Hepatocyte (in vitro differentiated cells): ENCODE results near the gene STX8. TPM values are rescaled to one million over a fixed set of nuclear protein-coding genes. Genes with fewer than 3 reads are reported as not detected.

Experiments
- DNase-seq: peaks from one replicate; pipeline ENCODE4 v3.0.0-alpha.2; 2016; ENCODE audit warnings: low spot score
- H2AFZ ChIP-seq: fragments of 200-600 bp; sonication (generic); 2 replicates; pipeline ENCODE4 v1.6.0; 2016; ENCODE audit warnings: antibody characterized with exemption, mild to moderate bottlenecking
- H3K27ac ChIP-seq: fragments of 200-600 bp; sonication (generic); 2 replicates; pipeline ENCODE4 v1.5.1; 2016; ENCODE audit warnings: mild to moderate bottlenecking
- H3K27me3 ChIP-seq: fragments of 200-600 bp; sonication (generic); 2 replicates; pipeline ENCODE4 v1.6.1; 2016
- H3K36me3 ChIP-seq: fragments of 200-600 bp; sonication (generic); replicated peaks from 2 replicates; pipeline ENCODE4 v1.5.1; 2016; ENCODE audit warnings: low read depth; ENCODE audit not compliant: insufficient read depth
- H3K4me1 ChIP-seq: fragments of 200-600 bp; sonication (generic); 2 replicates; pipeline ENCODE4 v1.5.1; 2016; ENCODE audit warnings: mild to moderate bottlenecking, moderate library complexity; ENCODE audit not compliant: insufficient read depth
- H3K4me2 ChIP-seq: fragments of 200-600 bp; sonication (generic); 2 replicates; pipeline ENCODE4 v1.6.0; 2016
- H3K4me3 ChIP-seq: fragments of 200-600 bp; sonication (generic); 2 replicates; pipeline ENCODE4 v1.5.1; 2016; ENCODE audit warnings: mild to moderate bottlenecking
- H3K79me2 ChIP-seq: fragments of 200-600 bp; sonication (generic); 2 replicates; pipeline ENCODE4 v1.6.0; 2017; ENCODE audit warnings: mild to moderate bottlenecking
- H3K9me2 ChIP-seq: fragments of 200-600 bp; sonication (generic); replicated peaks from 2 replicates; pipeline ENCODE4 v1.6.0; 2017; ENCODE audit warnings: mild to moderate bottlenecking; ENCODE audit not compliant: insufficient read depth
- H3K9me3 ChIP-seq: fragments of 200-600 bp; sonication (generic); 2 replicates; pipeline ENCODE4 v1.5.1; 2016; ENCODE audit warnings: low read depth, mild to moderate bottlenecking
- H4K20me1 ChIP-seq: fragments of 200-600 bp; sonication (generic); 2 replicates; pipeline ENCODE4 v1.6.0; 2016; ENCODE audit warnings: mild to moderate bottlenecking; ENCODE audit not compliant: insufficient read depth, poor library complexity, severe bottlenecking
- EZH2 ChIP-seq: fragments of 200-600 bp; sonication (generic); IDR thresholded peaks from 2 replicates; pipeline ENCODE4 v1.6.1; 2016; ENCODE audit warnings: antibody characterized with exemption, mild to moderate bottlenecking, borderline replicate concordance
- EZH2phosphoT487 ChIP-seq: fragments of 200-600 bp; sonication (generic); IDR thresholded peaks from one replicate; pipeline ENCODE4 v1.6.1; 2018; ENCODE audit warnings: antibody characterized with exemption, mild to moderate bottlenecking, low read depth, moderate library complexity; ENCODE audit not compliant: unreplicated experiment, severe bottlenecking
- WGBS: methylation state at CpG from one replicate; pipeline ENCODE4 v1.1.6; 2016; ENCODE audit warnings: low lambda C conversion rate; ENCODE audit errors: missing lambda C conversion rate; 5-methylcytosine and 5-hydroxymethylcytosine counted together
- polyA plus RNA-seq: library from polyadenylated mRNA; unstranded; fragments of >200 nt; fragmentation: Nextera tagmentation; extraction: Ambion mirVana; gene quantifications from 2 replicates; pipeline ENCODE4 v1.2.1, GENCODE V29; 2016
- total RNA-seq: library from RNA; depleted of rRNA; stranded (reverse); fragments of >200 nt; gene quantifications from 2 replicates; pipeline ENCODE4 v1.2.3, GENCODE V29; 2014
- TF ChIP-seq, protein P1 (sequence below): fragments of 200-600 bp; sonication (generic); IDR thresholded peaks from 2 replicates; pipeline ENCODE4 v1.5.1; 2016; ENCODE audit warnings: antibody characterized with exemption, mild to moderate bottlenecking; ENCODE audit not compliant: poor library complexity

Gene STX8
- total and polyA plus RNA-seq, 2 experiments from 2014 or later = 40.6 to 64.7 TPM

DNA sequence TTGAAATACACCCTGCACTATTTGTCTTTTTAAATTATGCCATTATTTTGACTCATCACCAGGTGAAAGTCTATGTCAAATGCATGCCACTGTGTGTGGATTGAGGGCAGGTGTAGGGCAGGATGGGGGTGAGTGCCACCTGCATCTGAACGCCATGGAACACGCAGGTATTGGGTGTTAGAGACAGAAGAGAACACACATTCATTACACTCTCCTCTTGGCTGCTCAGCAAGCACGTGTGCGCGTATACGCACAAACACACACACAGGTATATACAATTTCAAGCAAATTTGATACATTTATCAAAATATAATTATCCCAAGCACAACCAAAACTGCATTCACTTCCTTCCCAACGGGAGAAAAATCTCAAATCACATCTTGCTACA lies 285.4 kb downstream of the STX8 start:
- no peak overlapping the region for H2AFZ ChIP-seq
- no peaks in the 10 kb centered on the region for H3K36me3 ChIP-seq
- 94% methylated on average over 7 of the region's 7 CpGs for WGBS
- H3K4me2 ChIP-seq = no peak overlapping the region
- no peak for DNase-seq
- peaks cover 7% of the 10 kb centered on the region for H3K4me1 ChIP-seq
- no peaks in the 10 kb centered on the region for H3K27me3 ChIP-seq
- H3K9me2 ChIP-seq = no peaks in the 10 kb centered on the region
- no peak overlapping the region for H3K4me3 ChIP-seq
- no peak for TF ChIP-seq EZH2phosphoT487
- TF ChIP-seq, protein P1, sequence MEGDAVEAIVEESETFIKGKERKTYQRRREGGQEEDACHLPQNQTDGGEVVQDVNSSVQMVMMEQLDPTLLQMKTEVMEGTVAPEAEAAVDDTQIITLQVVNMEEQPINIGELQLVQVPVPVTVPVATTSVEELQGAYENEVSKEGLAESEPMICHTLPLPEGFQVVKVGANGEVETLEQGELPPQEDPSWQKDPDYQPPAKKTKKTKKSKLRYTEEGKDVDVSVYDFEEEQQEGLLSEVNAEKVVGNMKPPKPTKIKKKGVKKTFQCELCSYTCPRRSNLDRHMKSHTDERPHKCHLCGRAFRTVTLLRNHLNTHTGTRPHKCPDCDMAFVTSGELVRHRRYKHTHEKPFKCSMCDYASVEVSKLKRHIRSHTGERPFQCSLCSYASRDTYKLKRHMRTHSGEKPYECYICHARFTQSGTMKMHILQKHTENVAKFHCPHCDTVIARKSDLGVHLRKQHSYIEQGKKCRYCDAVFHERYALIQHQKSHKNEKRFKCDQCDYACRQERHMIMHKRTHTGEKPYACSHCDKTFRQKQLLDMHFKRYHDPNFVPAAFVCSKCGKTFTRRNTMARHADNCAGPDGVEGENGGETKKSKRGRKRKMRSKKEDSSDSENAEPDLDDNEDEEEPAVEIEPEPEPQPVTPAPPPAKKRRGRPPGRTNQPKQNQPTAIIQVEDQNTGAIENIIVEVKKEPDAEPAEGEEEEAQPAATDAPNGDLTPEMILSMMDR = no peak
- no peak for TF ChIP-seq EZH2
- no peak overlapping the region for H3K27ac ChIP-seq
- H3K79me2 ChIP-seq = no peaks in the 10 kb centered on the region
- H4K20me1 ChIP-seq = no peaks in the 10 kb centered on the region
- no peaks in the 10 kb centered on the region for H3K9me3 ChIP-seq

DNA sequence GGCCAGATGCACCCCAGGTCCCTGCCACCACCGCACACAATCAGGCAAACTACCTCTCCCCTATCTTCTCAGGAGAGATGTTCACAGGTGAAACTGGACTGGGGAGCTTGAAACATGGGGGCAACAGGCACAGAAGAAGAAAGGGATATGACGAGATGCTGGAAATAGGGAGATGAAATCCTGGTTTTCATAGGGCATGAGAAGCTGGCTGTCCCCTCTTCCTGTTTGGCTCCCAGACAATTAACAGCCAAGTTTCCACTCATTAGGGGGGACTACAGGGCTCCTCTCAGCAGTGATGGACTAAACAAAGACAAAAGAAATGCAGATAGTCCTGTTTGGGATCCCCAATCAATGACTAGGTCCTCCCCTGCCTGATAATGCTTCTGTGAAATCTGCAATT lies 288.3 kb downstream of the STX8 start:
- no peaks in the 10 kb centered on the region for H3K27me3 ChIP-seq
- no peaks in the 10 kb centered on the region for H3K79me2 ChIP-seq
- no peaks in the 10 kb centered on the region for H3K36me3 ChIP-seq
- H3K27ac ChIP-seq = no peak overlapping the region
- H3K9me2 ChIP-seq = no peaks in the 10 kb centered on the region
- H4K20me1 ChIP-seq = no peaks in the 10 kb centered on the region
- no peaks in the 10 kb centered on the region for H3K4me1 ChIP-seq
- no peak overlapping the region for H3K4me3 ChIP-seq
- TF ChIP-seq, protein P1 = no peak
- TF ChIP-seq EZH2 (no peak), EZH2phosphoT487 (no peak)
- no peak overlapping the region for H2AFZ ChIP-seq
- no peaks in the 10 kb centered on the region for H3K9me3 ChIP-seq
- 89% methylated on average over 2 of the region's 2 CpGs for WGBS
- DNase-seq = no peak
- no peak overlapping the region for H3K4me2 ChIP-seq

DNA sequence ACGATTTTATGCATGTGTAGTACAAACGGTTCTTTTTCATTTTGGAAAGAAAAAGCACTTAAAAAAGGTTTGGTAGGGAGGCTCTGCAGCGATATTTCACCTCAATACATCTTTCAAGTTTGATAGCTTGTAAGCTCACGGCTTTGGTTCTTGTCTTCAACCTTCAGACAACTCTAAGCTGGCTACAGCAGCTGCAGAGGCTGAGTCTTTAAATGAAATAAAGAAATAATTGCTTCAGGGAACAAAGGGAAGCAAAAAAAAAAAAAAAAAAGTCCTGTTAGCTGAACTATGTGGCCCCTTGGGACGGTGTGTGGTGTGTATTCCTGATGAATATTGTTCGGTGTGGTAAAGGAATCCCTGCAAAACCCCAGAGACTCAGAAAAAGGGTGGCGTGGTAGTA lies 289.2 kb downstream of the STX8 start:
- WGBS = 84% methylated on average over 7 of the region's 7 CpGs

More for the DNA sequence above, 289.2 kb downstream of the STX8 start:
- TF ChIP-seq EZH2phosphoT487 (no peak), EZH2 (no peak)
- TF ChIP-seq, protein P1 = no peak
- Histone ChIP-seq H3K79me2 (no peaks in the 10 kb centered on the region), H3K27ac (no peak overlapping the region), H3K4me2 (no peak overlapping the region), H3K9me3 (no peaks in the 10 kb centered on the region), H2AFZ (no peak overlapping the region), H3K27me3 (no peaks in the 10 kb centered on the region), H3K9me2 (no peaks in the 10 kb centered on the region), H3K36me3 (no peaks in the 10 kb centered on the region), H4K20me1 (no peaks in the 10 kb centered on the region), H3K4me1 (no peaks in the 10 kb centered on the region), H3K4me3 (no peak overlapping the region)
- no peak for DNase-seq
